ENCODE measurements around the gene CNGA4.

DNA sequence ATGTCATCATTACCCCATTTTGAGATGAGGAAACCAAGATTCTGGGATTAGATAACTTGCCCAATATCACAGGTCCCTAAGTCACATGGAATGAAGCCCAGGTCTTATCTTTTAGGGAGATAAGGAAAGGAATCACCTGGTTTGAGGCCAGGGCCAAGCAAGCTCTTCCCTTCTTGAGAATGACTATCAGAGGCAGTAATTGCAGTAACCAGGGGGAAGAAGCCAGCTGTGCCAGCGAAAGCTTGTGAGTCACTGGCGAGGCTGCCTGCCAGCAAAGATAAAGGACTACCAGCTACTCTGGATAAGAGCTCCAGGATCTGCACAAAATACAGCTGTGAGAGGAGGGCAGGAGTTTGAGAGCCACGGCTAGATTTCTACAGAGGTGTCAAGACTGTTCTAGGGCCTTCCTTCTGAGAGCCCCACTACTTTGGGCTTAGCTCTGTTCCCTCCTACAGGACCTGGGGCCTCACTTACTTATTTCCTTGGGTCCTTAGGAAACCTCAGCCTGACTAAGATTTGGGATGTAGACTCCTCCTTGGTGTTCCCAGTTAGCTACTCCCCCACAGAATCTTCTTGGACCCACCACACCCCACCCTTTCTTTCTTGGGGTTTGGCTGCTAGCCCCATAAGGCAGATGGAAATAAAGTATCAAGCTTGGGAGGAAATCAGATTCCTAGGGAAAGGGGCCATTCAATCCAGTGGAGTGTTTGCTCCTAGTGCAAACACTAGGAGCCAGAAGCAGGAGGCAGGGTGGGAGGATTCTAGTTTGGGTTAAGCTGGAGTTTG, 11.1 kb downstream of the CNGA4 start:
- TF ChIP-seq, protein P1, sequence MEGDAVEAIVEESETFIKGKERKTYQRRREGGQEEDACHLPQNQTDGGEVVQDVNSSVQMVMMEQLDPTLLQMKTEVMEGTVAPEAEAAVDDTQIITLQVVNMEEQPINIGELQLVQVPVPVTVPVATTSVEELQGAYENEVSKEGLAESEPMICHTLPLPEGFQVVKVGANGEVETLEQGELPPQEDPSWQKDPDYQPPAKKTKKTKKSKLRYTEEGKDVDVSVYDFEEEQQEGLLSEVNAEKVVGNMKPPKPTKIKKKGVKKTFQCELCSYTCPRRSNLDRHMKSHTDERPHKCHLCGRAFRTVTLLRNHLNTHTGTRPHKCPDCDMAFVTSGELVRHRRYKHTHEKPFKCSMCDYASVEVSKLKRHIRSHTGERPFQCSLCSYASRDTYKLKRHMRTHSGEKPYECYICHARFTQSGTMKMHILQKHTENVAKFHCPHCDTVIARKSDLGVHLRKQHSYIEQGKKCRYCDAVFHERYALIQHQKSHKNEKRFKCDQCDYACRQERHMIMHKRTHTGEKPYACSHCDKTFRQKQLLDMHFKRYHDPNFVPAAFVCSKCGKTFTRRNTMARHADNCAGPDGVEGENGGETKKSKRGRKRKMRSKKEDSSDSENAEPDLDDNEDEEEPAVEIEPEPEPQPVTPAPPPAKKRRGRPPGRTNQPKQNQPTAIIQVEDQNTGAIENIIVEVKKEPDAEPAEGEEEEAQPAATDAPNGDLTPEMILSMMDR (conservative IDR thresholded peaks at IDR 0.05): no peak
- TF ChIP-seq ZFX (IDR thresholded peaks at IDR 0.05): no peak
